HG03520 (cell line): ENCODE results near the gene MLANA.

ENCODE experiments used
- ATAC-seq: cut with Tn5 transposase; IDR thresholded peaks from one replicate; pipeline ENCODE4 v1.9.1; 2021; ENCODE audit warnings: mild to moderate bottlenecking, moderate library complexity; ENCODE audit not compliant: unreplicated experiment

MLANA gene

GRCh38 chr9:5953743-5954707 is 63.3 kb downstream of the MLANA start:
- ATAC-seq: no peak

- ATAC-seq: no peak
Observed at GRCh38 chr9:5957166-5957565, 66.5 kb downstream of the MLANA start.

GRCh38 chr9:5958273-5958672 is 67.6 kb downstream of the MLANA start:
- ATAC-seq: no peak
